NCI-H446 treated with DMSO at 0.1 percent for 48 hours (cell line): Measurements from ENCODE around the gene SCAMP2.
"Not testable (repeated sequence)": the region's sequence is repeated elsewhere in the genome, so short reads cannot be mapped to it uniquely, and the experiment has no call there.

ENCODE experiments used
- DNase-seq: peaks from one replicate; lab custom pipeline; 2025; lab: John Stamatoyannopoulos, UW

Gene SCAMP2

DNA sequence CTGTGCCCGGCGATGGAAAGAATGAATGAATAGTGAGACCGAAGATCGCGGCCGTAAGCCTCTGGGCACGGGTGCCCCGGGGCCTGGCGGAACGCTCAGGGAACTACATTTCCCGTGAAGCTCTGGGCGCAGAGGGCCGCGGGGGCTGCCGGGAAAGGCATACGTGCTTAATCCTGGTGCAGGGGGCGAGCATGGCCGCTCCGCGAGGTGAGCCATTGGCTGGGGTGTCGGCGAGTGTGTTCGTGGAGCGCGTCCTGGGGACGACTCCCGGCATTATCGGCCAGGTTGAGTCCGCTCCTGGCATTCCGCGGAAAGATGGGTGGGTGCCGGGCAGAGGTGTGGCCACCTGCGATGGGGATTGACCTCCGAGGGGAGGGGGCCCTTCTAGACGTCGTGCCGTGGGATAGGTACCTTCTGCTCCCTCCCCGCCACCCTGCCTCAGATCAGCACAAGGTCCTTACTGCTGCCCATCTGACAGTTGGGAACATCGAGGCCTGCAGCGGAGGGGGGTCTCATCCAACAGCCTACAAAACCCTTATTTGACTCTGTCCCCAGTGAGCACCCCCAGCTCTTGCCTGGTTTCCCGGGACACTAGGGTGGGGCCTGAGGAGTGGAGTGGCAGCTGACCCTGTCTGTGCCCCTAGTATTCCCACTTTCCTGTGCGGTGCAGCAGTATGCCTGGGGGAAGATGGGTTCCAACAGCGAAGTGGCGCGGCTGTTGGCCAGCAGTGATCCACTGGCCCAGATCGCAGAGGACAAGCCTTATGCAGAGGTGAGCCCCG lies 16.9 kb upstream of the SCAMP2 start, which contains the start of gene MPI:
MPI (plus strand) TSS at position 160 of the 782 bp plus-strand sequence; CDS start at position 192, 32 bp downstream.
- DNase-seq: peak; percentile 47

DNA sequence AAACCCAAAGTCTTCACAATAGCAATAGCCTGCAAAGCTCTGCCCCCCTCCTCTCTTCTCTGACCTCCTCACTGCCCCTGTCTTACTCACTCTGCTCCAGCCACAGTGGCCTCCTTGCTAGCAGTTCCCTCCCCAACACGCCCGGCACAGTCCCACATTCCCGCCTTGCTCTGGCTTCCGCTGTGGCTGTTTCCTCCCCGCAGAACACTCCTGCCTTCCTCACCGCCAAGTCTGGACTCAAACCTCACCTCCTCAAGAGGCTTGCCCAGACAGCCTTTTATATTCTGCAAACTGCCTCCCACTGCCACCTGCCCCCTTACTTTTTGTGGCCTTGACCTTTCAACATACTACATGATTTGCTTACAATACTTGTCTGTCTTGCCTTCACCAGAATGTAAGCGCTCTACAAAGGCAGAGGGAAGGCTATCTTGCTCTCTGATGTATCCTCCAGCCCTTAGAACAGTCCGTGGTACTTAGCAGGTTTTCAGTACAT lies 16.3 kb upstream of the SCAMP2 start:
- DNase-seq: no peak

DNA sequence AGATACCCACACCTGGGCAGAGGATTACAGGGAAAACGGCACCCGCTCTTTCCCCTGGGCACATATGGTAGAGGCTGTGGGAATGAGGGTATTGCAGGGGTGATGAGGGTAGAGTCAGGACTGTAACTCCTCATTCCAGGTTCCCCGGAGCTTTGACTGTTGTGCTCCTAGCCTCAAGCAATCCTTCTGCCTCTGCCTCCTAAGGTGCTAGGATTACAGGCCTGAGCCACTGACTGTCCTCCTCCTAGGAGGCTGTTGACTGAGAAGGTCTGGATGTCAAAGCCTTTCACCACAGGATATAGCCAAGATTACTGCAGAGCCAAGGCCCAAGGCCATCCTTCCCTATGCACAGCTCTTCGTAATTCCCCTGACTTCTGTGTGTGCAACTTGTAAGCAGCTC lies 15.6 kb upstream of the SCAMP2 start:
- DNase-seq: no peak

DNA sequence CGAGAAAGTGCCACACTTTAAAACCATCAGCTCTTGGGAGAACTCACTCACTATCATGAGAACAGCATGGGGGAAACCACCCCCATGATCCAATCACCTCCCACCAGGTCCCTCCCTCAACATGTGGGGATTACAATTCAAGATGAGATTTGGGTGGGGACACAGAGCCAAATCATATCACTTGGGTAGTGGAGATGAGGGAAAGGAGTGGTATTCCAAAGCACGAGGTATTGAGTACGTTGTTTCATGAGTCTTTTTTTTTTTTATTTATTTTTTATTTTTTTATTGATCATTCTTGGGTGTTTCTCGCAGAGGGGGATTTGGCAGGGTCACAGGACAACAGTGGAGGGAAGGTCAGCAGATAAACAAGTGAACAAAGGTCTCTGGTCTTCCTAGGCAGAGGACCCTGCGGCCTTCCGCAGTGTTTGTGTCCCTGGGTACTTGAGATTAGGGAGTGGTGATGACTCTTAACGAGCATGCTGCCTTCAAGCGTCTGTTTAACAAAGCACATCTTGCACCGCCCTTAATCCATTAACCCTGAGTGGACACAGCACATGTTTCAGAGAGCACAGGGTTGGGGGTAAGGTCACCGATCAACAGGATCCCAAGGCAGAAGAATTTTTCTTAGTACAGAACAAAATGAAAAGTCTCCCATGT lies 14.5 kb upstream of the SCAMP2 start:
- DNase-seq: not testable (repeated sequence)

DNA sequence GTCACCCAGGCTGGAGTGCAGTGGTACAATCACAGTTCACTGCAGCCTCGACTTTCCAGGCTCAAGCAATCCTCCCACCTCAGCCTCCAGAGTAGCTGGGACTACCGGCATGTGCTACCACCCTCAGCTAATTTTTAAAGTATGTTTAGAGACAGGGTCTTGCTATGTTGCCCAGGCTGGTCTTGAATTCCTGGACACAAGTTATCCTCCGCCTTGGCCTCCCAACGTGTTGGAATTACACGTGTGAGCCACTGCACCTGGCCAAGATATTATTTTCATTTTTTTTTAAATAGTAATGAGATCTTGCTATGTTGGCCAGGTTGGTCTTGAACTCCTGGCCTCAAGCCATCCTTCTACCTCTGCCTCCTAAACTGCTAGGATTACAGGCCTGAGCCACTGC lies 12.3 kb upstream of the SCAMP2 start:
- DNase-seq: no peak

DNA sequence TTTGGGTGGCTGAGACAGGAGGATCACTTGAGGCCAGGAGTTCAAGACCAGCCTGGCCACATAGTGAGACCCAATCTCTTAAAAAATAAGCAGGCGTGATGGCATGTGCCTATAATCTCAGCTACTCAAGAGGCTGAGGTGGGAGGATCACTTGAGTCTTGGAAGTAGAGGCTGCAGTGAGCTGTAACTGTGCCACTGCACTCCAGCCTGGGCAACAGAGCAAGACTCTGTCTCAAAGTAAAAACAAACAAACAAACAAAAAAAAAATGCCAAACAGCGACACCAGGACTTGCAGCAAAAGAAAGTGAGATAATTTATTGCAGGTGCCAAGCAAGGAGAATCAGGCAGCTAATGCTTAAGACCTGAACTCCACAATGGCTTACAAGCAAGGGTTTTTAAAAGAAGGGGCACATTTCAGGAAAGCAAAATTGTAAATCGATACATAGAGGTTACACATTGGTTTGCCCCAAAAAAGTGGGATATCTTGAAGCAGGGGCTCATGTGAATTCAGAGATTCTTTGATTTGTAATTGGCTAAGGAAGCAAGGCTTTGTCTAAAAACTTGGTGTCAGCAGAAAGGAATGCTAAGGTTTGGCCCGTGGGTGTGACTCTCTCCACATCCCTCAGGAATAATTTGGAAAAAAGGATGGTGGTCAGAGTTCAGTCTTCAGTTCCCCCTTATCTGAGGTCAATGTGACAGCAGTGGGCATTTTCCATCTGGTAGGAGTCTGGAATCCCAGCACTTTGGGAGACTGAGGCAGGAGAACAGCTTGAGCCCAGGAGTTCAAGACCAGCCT lies 11.5 kb upstream of the SCAMP2 start:
- no peak for DNase-seq

DNA sequence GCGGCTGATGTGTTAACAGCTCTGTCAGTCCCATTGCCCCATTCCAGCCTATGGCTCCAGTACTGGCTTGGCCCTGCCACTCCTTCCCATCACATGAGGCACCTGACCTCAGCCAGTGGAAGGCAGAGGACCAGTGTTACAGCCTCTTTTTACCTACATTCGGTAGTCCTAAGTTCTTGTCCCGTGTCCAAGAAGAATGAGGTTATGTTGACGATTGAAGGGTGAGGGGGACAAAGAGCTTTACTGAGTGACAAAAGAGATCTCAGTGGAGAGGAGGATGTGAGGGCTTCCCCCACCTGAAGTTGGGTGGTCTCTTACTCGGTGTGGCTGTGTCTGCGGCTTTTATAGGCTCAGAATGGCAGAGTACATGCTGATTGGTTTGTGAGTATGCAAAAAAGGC lies 9.4 kb upstream of the SCAMP2 start:
- DNase-seq: no peak

DNA sequence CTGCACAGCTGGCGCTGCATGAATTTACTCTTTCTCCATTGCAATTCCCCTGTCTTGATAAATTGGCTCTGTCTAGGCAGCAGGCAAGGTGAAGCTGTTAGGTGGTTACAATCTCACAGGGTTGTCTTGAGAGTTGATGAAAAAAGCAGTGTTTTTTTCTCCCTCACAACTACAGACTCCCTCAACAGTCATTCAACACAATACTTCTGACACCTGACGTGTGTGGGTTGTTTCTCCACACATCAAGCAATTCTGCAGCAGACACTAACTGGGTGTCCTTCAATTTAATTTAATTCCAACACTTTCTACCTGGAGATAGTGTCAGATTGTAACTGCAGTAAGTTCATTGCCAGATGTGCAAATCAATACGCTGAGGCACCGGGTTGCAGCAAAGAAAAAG lies 5.1 kb upstream of the SCAMP2 start:
- no peak for DNase-seq

DNA sequence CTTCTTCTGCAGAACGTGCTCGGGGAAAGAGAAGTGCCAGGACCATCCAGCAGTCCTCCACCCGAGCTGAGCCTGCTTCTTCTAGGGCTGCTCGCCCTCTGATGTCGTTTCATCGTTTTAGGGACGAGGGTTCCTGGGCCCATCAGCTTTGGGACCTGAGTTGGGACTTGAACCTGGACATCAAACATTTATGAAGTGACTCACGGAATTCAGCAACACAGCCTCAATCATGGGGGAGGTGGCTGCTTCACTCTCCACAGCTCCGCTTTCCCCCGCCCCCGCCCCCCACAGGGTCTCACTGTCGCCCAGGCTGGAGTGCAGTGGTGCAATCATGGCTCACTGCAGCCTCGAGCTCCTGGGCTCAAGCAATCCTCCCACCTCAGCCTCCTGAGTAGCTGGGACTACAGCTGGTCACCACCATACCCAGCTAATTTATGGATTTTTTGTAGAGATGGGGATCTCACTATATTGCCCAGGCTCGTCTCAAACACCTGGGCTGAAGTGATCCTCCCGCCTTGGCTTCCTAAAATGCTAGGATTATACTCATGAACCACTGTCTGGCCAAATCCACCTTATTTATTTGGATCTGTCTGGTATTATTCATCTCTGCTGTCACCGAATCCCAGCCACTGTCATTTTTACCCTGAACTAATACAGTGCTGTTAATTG lies 725 bp upstream of the SCAMP2 start:
- no peak for DNase-seq

DNA sequence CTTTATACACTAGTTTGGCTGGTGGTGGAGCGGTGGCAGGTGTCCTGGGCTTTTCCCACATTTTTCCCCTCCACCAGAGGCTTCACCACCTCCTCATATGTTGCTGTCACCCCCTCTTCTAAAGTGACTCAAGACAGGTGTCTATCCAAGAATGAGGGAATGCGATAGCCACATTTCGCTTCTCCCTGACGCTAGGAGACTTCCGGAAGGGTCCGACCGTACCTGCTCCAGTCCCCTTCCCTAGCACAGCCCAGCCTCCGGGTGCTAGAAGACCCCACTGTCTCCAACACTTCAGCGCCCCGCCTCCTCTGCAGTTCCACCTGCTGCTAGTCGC lies 496 bp downstream of the SCAMP2 start:
- no peak for DNase-seq

DNA sequence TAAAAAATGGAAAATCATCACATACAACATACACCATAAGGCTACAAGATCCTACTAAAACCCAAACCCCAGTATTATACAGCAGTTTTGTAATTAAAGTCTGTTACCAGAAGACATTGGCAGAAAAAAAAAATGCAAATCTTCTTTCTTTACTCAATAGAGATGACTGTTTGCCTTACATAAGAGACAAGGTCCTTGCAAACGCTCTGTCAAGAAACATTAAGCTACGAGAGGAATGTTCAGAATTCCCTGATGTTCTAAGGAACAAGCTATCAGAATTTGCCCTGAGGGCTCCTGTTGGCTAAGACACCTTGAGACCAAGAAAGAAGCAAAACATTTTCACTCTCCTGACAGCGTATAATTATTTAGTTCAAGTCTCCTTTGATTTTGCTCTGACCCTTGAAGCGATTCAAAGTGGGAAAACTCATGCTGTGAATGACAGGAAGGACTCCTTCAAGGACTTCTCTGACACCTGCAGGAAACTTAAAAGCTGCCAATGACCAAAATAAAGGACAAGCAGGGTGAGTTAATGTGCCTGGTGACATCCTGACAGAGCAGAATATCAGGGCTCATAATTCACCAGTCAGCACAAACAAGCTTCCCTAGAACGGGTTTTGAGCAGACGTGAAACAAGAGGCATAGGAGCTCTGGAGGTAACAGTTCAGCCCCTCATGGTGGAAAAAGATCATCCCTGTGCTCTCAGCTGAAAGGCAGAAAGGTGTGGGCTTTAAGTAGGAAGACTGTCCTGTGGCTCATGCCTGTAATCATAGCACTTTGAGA lies 2.5 kb downstream of the SCAMP2 start:
- no peak for DNase-seq

DNA sequence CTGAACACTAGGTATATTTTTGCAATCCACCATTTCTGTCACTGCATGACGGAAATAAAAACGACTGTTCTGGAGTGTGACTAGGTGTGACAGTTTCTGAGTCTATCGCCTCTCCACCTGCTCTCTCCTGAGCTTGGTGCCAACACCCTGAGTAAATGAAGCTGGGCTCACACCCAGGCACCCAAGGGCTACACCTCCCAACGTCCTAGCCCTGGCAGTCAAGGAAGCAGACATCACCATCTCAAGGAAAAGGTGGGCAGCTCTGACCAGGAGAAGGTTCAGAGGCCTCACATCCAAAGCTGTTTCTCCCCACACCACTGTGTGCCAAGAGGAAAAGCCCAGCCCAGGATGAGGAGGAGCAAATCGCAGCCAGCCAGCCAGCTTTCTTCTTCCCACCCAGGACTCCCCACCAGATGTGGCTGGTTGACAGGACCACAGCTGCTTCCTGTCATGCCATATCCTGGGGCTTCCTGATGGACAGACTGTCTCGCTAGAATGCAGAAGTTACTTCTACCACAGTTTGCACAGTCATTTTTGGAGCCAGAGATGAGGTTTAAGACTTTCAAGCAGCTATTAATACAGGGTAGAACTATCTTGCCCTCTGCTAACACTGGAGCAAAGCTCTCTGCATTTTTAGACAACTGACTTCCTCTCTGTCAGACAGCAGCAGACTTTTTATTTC lies 3.3 kb downstream of the SCAMP2 start:
- no peak for DNase-seq

DNA sequence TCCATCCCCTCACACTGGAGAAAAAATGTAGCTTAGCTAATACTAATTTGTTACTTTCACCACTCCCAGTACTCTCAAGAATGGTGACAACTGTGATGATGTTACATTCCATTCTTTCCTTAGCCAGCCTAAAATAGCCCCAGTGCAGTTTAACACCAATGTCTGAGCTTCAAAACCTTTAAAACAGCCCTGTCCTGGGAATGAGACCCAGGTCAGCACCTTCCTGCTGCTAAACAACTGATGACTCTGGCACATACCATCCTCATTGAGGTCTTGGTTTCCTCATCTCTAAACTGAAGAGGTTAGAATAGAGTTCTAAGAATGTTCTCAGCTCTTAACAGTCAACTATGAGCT lies 3.8 kb downstream of the SCAMP2 start:
- no peak for DNase-seq

DNA sequence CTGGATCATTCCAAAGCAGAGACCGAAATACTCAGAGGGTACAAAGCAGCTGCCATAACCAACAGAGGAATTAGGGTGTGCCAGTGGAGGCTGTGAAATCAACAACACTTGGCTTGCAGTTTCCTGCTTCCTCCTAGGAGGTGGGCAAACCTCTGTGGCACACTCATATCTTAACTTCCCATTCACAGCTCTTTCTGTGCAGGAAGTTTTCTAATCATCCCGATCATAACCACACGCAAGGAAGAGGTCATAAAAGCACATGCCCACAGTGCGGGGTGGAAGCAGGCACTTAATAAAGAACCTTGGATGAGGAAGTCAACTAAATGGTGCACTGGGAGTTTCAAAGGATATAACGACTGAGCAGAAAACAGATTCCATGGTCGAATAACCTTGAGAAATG lies 5.1 kb downstream of the SCAMP2 start:
- no peak for DNase-seq

DNA sequence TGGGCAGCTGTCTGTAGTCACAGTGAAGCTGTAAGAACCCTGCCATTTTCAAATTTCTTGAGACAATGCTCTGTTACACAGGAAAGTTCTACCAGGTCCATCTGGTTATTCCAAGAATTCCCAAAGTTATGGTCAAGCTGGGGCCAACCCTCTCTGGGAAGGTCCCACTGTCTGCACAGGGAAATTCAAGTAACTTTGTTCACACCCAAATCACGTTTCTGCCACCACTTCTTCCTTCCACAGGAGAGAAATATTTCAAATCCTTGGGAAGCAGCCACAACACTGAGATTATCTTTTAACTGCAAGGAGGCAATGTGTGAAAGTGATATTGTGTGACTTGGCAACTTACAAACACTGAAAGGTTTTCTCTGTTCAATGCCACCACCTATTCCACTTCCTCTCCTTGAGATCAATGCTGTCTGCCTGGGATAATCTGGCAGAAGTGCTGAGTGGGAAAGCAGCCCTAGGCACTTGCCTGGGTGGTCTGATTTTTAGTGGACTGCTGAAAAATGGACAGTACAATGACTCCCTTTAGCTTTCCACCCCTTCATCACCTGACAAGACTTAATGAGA lies 5.6 kb downstream of the SCAMP2 start:
- DNase-seq: no peak

DNA sequence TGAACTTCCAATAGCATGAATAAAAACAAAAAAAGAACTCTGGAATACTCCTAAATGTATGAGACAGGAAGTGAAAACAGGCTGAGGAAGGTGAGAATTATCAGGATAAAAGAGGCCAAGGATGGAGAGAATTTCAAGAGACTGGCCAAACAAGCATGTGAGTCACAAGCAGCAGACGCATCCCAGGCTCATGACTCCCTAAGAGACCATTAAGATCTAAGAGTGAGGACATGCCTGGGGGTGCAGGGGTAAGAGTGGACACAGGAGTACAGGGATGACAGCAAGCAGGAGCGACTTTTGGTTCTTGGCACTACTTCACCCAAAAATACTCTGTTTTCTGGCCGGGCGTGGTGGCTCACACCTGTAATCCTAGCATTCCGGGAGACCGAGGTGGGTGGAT lies 7.1 kb downstream of the SCAMP2 start:
- DNase-seq: no peak

DNA sequence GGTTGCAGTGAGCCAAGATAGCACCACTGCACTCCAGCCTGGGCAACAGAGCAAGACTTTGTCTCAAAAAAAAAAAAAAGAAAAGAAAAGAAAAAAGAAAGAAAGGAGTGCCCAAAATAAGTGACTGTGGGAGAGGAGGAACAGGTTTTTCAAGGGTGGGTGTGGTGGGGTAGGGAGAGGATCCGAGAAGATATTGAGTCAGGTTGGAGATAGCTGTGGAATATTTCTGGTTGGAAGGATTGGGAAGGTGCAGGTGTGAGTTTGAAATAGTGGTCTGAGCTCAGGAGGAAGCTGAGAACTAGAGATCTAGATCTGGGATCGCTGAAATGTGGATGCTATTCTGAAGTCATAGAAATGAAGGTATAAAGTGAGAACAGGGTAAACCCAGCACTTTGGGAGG lies 7.8 kb downstream of the SCAMP2 start:
- DNase-seq: no peak

DNA sequence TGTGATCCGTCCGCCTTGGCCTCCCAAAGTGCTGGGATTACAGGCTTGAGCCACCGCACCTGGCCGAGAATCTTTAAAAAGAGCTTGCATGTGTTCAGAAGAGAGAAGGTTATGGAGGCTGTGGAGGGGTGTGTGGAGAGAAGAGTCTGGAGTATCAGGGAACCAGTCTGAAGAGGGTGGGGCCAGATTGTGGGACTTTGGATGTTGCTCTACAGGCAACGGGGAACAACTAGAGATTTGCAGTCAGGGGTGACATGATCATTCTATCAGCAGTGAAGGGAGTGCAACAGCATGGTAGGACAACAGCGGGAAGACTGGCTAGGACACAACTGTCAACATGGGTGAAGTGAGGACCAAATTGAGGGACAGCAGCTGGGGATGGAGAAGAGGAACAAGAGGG lies 8.9 kb downstream of the SCAMP2 start:
- no peak for DNase-seq

DNA sequence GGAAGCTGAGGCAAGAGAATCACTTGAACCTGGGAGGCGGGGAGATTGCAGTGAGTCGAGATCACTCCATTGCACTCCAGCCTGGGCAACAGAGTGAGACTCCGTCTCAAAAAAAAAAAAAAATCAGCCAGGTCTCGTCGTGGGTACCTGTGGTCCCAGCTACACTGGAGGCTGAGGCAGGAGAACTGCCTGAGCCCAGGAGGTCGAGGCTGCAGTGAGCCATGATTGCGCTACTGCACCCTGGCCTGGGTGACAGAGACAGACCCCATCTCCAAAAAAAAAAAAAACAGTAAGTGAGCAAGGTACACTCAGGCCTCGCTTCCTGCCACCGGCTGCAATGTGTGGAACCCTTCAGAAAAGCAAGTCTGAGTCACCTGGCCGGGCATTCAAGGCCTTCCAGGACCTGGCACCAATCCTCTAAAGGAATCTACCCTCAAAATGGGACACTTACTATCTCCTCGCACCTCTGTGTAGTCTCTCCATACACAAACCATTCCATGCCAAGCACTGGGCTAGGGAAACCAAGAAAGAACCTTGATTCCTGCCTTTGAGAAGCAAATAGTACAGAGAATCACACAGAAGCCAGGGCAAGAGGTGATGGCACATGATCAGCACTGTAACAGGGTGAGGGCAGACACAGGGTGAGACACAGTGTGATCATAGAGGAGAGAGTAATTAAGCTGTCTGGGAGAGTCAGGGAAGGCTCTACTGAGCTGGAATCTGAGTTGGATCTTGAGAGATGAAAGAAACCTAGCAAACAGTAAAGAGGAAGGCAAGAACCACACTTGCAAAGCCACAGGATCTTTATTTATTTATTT lies 9.7 kb downstream of the SCAMP2 start:
- no peak for DNase-seq

DNA sequence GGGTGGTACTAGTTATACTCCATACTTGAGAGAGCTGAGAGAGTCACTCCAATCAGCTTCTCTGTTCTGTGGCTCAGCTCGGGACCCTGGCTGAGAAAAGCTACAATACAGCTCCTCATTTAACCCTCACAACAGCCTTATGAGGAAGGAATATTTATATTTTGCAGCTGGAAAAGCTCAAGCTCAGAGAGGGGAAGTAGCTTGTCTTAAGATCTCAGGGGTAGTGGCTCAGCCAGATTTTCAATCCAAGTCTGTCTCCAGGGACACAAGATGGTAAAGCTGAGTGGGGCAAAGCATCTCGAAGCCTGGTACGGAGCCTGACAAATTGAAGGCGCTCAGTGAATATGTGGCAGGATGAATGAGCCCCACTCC lies 14.8 kb downstream of the SCAMP2 start:
- no peak for DNase-seq
